ENCODE results near the gene MISP. TPM values are rescaled to one million over a fixed set of nuclear protein-coding genes. Genes with fewer than 3 reads are reported as not detected.

The MISP gene
- total RNA-seq, 4 donors from 2014 or later = 0.11 to 1.3 (median 1.0) TPM; not detected in 1

DNA sequence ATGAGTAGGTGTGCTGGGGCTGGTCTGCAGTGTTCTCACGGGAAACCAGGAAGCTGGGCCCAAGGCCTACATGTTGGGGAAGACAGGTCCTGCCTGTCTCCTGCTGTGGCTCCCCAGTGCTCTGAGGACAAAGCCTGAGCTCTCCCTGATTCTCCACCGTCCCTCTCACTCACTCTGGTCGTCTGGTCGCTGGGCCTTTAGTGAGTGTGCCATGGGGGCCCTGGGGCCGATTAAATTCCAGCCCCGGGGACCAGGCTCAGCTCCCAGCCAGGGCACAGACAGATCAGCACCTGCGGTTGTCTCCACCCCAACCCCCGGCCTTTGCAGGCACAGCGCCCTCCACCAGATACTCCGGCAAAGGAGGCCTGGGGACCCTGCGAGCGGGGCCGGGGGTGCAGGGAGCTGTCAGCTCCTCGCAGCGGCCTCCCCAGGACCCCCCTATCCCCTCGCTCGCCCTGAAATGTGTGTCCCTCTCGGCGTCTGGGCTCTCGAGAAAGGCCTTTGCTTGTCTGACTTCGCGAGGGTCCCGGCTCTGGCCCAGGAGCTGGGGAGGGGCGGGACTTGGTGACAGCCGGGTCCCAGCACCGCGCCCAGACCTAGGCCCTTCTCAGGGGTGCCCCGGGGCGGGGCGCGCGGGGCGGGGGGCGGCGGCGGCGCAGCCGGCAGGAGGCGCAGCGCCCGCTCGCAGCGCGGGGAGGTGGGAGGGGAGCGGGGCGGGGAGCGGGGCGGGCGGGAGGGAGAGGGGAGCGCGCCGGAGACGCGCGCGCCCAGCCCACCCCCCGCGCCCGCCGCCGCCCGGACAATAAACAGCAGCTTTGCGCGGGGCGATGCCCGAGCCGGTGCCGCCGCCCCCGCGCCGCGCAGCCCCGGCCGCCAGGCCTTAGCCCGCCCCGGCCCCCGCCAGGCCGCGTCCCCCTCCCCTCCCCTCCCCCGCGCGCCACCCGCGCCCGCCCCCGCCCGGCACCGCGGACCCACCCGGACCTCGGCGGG, 42.5 kb upstream of the MISP start, which contains the start of gene PALM:
Gene PALM (plus strand): TSS at position 782 of the 990 bp plus-strand sequence. CDS start 212 bp downstream, outside the sequence.
- TF ChIP-seq, protein P1, sequence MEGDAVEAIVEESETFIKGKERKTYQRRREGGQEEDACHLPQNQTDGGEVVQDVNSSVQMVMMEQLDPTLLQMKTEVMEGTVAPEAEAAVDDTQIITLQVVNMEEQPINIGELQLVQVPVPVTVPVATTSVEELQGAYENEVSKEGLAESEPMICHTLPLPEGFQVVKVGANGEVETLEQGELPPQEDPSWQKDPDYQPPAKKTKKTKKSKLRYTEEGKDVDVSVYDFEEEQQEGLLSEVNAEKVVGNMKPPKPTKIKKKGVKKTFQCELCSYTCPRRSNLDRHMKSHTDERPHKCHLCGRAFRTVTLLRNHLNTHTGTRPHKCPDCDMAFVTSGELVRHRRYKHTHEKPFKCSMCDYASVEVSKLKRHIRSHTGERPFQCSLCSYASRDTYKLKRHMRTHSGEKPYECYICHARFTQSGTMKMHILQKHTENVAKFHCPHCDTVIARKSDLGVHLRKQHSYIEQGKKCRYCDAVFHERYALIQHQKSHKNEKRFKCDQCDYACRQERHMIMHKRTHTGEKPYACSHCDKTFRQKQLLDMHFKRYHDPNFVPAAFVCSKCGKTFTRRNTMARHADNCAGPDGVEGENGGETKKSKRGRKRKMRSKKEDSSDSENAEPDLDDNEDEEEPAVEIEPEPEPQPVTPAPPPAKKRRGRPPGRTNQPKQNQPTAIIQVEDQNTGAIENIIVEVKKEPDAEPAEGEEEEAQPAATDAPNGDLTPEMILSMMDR (IDR thresholded peaks at IDR 0.05) = no peak
- no peak for TF ChIP-seq POLR2A (IDR thresholded peaks at IDR 0.05)
- DNase-seq = no peak

DNA sequence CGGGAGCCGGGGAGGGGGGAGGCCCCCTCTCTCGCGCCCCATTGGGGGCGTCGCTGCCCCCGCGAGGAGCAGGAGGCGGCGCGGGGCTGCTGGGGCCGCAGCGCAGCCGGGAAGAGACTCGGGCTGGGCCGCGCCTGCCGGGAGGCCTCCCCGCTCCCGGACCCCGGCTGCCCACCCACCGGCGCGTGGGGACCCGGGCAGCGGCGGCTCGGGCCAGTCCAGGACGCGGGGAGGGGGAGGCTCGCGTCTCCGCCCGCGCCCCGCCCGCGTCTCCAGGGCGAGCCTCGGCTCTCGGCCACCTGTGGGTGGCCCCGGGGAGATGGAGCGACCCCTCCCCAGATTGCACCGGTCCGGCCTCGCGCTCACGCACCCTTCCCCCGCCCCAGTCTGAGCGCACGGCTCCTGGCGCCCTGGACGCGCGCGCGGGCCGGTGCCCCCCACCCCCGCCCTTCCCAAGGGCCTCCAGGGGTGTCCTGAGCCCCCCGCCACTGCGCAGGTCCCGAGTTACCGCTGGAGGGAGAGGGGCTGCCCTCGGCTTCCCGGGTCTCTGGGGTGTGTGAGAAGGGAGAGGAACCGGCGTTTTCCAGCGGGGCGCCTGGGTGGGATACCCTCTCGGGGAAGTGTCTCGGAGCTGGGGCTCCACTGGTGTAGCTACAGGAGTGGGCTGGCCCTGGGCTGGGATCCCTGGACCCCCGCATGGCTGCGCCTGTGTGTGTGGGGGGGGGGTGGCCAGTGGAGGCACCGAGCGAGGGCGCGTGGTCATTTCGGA, 41.5 kb upstream of the MISP start:
- no peak for DNase-seq
- Histone ChIP-seq H3K27me3 (peaks cover 0 to 37% (median 0%) of the 10 kb centered on the region in 4 donors), H3K4me1 (peaks cover 16 to 43% (median 22%) of the 10 kb centered on the region in 3 donors), H3K36me3 (no peaks in the 10 kb centered on the region), H3K4me3 (peak overlapping the region; percentile 43 to 89 (median 62)), H3K27ac (peak overlapping the region; percentile 57 to 92 (median 82)), H3K9me3 (no peaks in the 10 kb centered on the region)
- WGBS, 2 donors = no CpG with 5 or more reads among the region's 78 CpGs
- TF ChIP-seq POLR2A (IDR thresholded peaks at IDR 0.05) = no peak
- TF ChIP-seq, protein P1 (IDR thresholded peaks at IDR 0.05) = no peak
- intact Hi-C loops (cut with DNase I) = no loop called here

More for the DNA sequence above, 42.5 kb upstream of the MISP start, which contains the start of gene PALM:
- Histone ChIP-seq H3K27ac (peak within 1 kb of the TSS; percentile 57 to 92 (median 82)), H3K36me3 (no peaks in the 10 kb centered on the region), H3K9me3 (no peaks in the 10 kb centered on the region), H3K27me3 (peaks cover 0 to 45% (median 0%) of the 10 kb centered on the region in 4 donors), H3K4me1 (peaks cover 16 to 52% (median 26%) of the 10 kb centered on the region in 3 donors), H3K4me3 (peak within 1 kb of the TSS; percentile 43 to 89 (median 62))
- WGBS, 2 donors = 20% methylated on average over 1 to 8 of the region's 93 CpGs
- intact Hi-C loops (cut with DNase I) = no loop called here

DNA sequence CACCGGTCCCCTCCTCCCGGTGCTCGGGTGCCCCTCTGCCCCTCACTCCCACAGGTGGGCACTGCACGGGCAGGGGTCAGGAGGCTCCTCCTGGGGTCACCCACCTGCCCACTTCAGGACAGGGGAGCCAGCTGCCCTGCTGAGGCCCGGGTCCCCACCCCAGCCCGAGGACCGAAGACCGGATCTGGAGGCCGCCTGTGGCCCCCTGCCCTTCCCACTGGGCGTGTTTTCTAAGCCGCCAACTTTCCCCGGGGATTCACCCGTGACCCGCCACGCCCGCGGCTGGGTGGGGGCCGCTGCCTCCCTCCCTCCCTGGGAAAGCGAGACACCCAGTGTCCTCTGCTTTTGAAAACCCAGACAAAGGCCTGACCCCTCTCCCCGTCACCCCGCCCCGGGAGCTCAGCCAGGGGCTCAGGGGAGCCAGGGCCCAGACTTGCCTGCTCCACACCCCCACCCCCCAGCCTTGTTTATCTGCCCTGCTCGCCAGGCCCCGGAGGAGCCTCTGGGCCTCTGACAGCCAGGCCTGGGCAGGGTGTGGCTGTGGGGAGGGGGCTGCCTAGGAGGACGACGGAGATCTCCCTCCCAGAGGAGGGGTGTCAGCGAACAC, 40.8 kb upstream of the MISP start:
- Histone ChIP-seq H3K4me1 (peaks cover 16 to 40% (median 20%) of the 10 kb centered on the region in 3 donors), H3K27me3 (peaks cover 0 to 33% (median 0%) of the 10 kb centered on the region in 4 donors), H3K4me3 (peak overlapping the region; percentile 43 to 89 (median 62)), H3K36me3 (no peaks in the 10 kb centered on the region), H3K9me3 (peaks cover 0 to 2% (median 0%) of the 10 kb centered on the region in 3 donors), H3K27ac (peak overlapping the region; percentile 57 to 92 (median 82))
- intact Hi-C loops (cut with DNase I) = no loop called here
- no peak for DNase-seq
- 0% methylated on average over 6 of the region's 27 CpGs; no CpG with 5 or more reads in 1 of the 2 donors for WGBS, 2 donors
- TF ChIP-seq, protein P1 (IDR thresholded peaks at IDR 0.05) = no peak
- TF ChIP-seq POLR2A (IDR thresholded peaks at IDR 0.05) = peak in 1 of 4 donors; percentile 11

DNA sequence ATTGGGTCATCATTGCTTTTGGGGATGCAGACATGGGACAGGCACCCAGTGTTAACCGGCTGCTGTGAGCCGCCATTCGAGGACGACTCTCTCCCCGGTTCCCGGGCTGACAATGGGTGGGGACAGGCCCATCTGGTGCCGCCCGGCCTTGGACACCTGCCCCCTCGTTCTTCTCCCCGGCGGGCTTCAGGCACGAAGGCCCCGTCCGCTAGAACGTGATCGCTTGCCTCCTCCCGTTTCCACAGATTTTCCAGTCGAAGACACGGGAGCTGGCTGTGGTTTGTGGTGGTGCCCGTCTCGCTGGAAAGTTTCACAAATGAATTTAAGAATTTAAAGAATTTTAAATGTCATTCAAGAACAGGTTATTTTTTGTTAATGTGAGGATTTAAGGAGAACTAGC, 40.1 kb upstream of the MISP start:
- Histone ChIP-seq H3K27me3 (peaks cover 0 to 33% (median 0%) of the 10 kb centered on the region in 4 donors), H3K4me3 (peak overlapping the region in 3 of 4 donors; percentile 52 to 89 (median 71)), H3K36me3 (no peaks in the 10 kb centered on the region), H3K9me3 (peaks cover 0 to 9% (median 0%) of the 10 kb centered on the region in 3 donors), H3K4me1 (peaks cover 16 to 40% (median 20%) of the 10 kb centered on the region in 3 donors), H3K27ac (peak overlapping the region; percentile 57 to 92 (median 82))
- 55 to 60% methylated on average over 1 to 5 of the region's 21 CpGs for WGBS, 2 donors
- TF ChIP-seq, protein P1 (IDR thresholded peaks at IDR 0.05) = no peak
- no peak for TF ChIP-seq POLR2A (IDR thresholded peaks at IDR 0.05)
- intact Hi-C loops (cut with DNase I) = no loop called here
- no peak for DNase-seq
